H1 (cell line): ENCODE results near the gene CCT3. TPM values are rescaled to one million over a fixed set of nuclear protein-coding genes. Genes with fewer than 3 reads are reported as not detected.

ENCODE experiments used
- BACH1 ChIP-seq: IDR thresholded peaks from 2 replicates; pipeline ENCODE4 v1.6.1; 2012; ENCODE audit warnings: low read length, improper control_type of control experiment
- E2F6 ChIP-seq: IDR thresholded peaks from 2 replicates; pipeline ENCODE4 v1.6.1; 2012; ENCODE audit warnings: inconsistent platforms
- GABPA ChIP-seq: IDR thresholded peaks from 2 replicates; pipeline ENCODE4 v1.6.1; 2011; ENCODE audit warnings: mild to moderate bottlenecking, low read length, moderate library complexity, borderline replicate concordance; ENCODE audit not compliant: insufficient read depth
- JUND ChIP-seq: IDR thresholded peaks from 2 replicates; pipeline ENCODE4 v1.6.1; 2011; ENCODE audit warnings: mild to moderate bottlenecking, improper control_type of control experiment, low read length
- KDM4A ChIP-seq: IDR thresholded peaks from one replicate; pipeline ENCODE4 v1.7.1; 2012; ENCODE audit warnings: low read depth, mild to moderate bottlenecking, moderate library complexity, low read length, inconsistent platforms; ENCODE audit not compliant: severe bottlenecking
- MAFK ChIP-seq: IDR thresholded peaks from 2 replicates; pipeline ENCODE4 v1.6.1; 2012; ENCODE audit warnings: low read depth, mild to moderate bottlenecking, improper control_type of control experiment, low read length
- SP1 ChIP-seq: IDR thresholded peaks from 2 replicates; pipeline ENCODE4 v1.6.1; 2011; ENCODE audit warnings: low read depth, low read length
- TBP ChIP-seq: IDR thresholded peaks from 2 replicates; pipeline ENCODE4 v1.6.1; 2011; ENCODE audit warnings: low read depth, low read length, improper control_type of control experiment
- polyA plus RNA-seq, 7 experiments: library from polyadenylated mRNA; depleted of rRNA in 3 of 7; stranded (reverse) in 5 of 7; unstranded in 2 of 7; fragments of >200 nt in 5 of 7; fragments of 200-250 nt in 2 of 7; gene quantifications; 1 replicate in 5 of 7; 2 replicates in 1 of 7; 4 replicates in 1 of 7; pipeline versions ENCODE4 v1.2.1 to v1.2.3, GENCODE V29; 2011 to 2013; ENCODE audit warnings: missing spikeins in 2 of 7, mixed read lengths in 2 of 7
- total RNA-seq: library from RNA; stranded (reverse); fragmentation: NEBNext Ultra II Directional; extraction: Animal tissue kit (Norgen Biotek cat#: 25700); gene quantifications from 2 replicates; pipeline ENCODE4 v1.2.1, GENCODE V29; 2021
- TF ChIP-seq, protein P1 (sequence below): fragments of 300-600 bp; sonication (generic); IDR thresholded peaks from 2 replicates; pipeline ENCODE4 v1.7.1; 2012; ENCODE audit warnings: low read length, moderate library complexity, mild to moderate bottlenecking, inconsistent platforms; ENCODE audit not compliant: insufficient replicate concordance

The CCT3 gene
- total and polyA plus RNA-seq, 2 of the 8 experiments (the other 6 are each of a cell fraction or from before 2014, with no cell fraction given): 431 to 480 TPM

GRCh38 chr1:156360534-156360933 lies 22.4 kb upstream of the CCT3 start (continued):
- TF ChIP-seq, protein P1, sequence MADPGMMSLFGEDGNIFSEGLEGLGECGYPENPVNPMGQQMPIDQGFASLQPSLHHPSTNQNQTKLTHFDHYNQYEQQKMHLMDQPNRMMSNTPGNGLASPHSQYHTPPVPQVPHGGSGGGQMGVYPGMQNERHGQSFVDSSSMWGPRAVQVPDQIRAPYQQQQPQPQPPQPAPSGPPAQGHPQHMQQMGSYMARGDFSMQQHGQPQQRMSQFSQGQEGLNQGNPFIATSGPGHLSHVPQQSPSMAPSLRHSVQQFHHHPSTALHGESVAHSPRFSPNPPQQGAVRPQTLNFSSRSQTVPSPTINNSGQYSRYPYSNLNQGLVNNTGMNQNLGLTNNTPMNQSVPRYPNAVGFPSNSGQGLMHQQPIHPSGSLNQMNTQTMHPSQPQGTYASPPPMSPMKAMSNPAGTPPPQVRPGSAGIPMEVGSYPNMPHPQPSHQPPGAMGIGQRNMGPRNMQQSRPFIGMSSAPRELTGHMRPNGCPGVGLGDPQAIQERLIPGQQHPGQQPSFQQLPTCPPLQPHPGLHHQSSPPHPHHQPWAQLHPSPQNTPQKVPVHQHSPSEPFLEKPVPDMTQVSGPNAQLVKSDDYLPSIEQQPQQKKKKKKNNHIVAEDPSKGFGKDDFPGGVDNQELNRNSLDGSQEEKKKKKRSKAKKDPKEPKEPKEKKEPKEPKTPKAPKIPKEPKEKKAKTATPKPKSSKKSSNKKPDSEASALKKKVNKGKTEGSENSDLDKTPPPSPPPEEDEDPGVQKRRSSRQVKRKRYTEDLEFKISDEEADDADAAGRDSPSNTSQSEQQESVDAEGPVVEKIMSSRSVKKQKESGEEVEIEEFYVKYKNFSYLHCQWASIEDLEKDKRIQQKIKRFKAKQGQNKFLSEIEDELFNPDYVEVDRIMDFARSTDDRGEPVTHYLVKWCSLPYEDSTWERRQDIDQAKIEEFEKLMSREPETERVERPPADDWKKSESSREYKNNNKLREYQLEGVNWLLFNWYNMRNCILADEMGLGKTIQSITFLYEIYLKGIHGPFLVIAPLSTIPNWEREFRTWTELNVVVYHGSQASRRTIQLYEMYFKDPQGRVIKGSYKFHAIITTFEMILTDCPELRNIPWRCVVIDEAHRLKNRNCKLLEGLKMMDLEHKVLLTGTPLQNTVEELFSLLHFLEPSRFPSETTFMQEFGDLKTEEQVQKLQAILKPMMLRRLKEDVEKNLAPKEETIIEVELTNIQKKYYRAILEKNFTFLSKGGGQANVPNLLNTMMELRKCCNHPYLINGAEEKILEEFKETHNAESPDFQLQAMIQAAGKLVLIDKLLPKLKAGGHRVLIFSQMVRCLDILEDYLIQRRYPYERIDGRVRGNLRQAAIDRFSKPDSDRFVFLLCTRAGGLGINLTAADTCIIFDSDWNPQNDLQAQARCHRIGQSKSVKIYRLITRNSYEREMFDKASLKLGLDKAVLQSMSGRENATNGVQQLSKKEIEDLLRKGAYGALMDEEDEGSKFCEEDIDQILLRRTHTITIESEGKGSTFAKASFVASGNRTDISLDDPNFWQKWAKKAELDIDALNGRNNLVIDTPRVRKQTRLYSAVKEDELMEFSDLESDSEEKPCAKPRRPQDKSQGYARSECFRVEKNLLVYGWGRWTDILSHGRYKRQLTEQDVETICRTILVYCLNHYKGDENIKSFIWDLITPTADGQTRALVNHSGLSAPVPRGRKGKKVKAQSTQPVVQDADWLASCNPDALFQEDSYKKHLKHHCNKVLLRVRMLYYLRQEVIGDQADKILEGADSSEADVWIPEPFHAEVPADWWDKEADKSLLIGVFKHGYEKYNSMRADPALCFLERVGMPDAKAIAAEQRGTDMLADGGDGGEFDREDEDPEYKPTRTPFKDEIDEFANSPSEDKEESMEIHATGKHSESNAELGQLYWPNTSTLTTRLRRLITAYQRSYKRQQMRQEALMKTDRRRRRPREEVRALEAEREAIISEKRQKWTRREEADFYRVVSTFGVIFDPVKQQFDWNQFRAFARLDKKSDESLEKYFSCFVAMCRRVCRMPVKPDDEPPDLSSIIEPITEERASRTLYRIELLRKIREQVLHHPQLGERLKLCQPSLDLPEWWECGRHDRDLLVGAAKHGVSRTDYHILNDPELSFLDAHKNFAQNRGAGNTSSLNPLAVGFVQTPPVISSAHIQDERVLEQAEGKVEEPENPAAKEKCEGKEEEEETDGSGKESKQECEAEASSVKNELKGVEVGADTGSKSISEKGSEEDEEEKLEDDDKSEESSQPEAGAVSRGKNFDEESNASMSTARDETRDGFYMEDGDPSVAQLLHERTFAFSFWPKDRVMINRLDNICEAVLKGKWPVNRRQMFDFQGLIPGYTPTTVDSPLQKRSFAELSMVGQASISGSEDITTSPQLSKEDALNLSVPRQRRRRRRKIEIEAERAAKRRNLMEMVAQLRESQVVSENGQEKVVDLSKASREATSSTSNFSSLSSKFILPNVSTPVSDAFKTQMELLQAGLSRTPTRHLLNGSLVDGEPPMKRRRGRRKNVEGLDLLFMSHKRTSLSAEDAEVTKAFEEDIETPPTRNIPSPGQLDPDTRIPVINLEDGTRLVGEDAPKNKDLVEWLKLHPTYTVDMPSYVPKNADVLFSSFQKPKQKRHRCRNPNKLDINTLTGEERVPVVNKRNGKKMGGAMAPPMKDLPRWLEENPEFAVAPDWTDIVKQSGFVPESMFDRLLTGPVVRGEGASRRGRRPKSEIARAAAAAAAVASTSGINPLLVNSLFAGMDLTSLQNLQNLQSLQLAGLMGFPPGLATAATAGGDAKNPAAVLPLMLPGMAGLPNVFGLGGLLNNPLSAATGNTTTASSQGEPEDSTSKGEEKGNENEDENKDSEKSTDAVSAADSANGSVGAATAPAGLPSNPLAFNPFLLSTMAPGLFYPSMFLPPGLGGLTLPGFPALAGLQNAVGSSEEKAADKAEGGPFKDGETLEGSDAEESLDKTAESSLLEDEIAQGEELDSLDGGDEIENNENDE: no peak
- TF ChIP-seq JUND (no peak), MAFK (no peak), KDM4A (no peak), BACH1 (no peak), SP1 (no peak), TBP (no peak), GABPA (no peak), E2F6 (no peak)
